Caco-2 (cell line): ENCODE measurements around the gene MX1. TPM values are rescaled to one million over a fixed set of nuclear protein-coding genes. Genes with fewer than 3 reads are reported as not detected.

Experiments used
- BruUV-seq: library from RNA; stranded (reverse); fragments of 400-500 nt; replicated peaks from 2 replicates; lab custom pipeline; 2021; lab: Mats Ljungman, UMichigan
- CTCF ChIA-PET: fragments of 300-600 bp; sonication (Branson Sonifier 250); formaldehyde crosslinking; loops from one replicate; lab custom pipeline; 2022; ENCODE audit warnings: antibody characterized with exemption; lab: Charles Lee
- POLR2A ChIA-PET: fragments of 300-600 bp; sonication (Branson Sonifier 250); formaldehyde crosslinking; loops from one replicate; lab custom pipeline; 2022; ENCODE audit warnings: antibody characterized with exemption; lab: Charles Lee
- DNase-seq, 2 experiments: peaks; one replicate each; pipeline versions ENCODE4 v3.0.0 to v3.0.0-alpha.2; 2020 to 2022
- H3K27me3 ChIP-seq: replicated peaks from 2 replicates; pipeline ENCODE4 v1.6.0; 2011; ENCODE audit warnings: low read length; ENCODE audit not compliant: control insufficient read depth, insufficient read depth
- H3K36me3 ChIP-seq: 2 replicates; pipeline ENCODE4 v1.5.1; 2011; ENCODE audit warnings: low read length; ENCODE audit not compliant: control insufficient read depth, insufficient read depth
- H3K4me1 ChIP-seq: fragments of 250-450 bp; sonication (Bioruptor Pico); 2 replicates; pipeline ENCODE4 v1.5.1; 2020; ENCODE audit warnings: mild to moderate bottlenecking
- H3K4me3 ChIP-seq: 2 replicates; pipeline ENCODE4 v1.5.1; 2011; ENCODE audit warnings: low read depth, mild to moderate bottlenecking, control low read depth, low read length
- H3K9me3 ChIP-seq: fragments of 250-450 bp; sonication (Bioruptor Pico); 2 replicates; pipeline ENCODE4 v1.5.1; 2020; ENCODE audit warnings: mild to moderate bottlenecking, moderate library complexity
- H3K27ac Mint-ChIP-seq: one replicate; pipeline ENCODE4 v1.8.0; 2022; ENCODE audit warnings: mixed read lengths; ENCODE audit not compliant: unreplicated experiment
- H3K27me3 Mint-ChIP-seq: one replicate; pipeline ENCODE4 v1.8.0; 2022; ENCODE audit warnings: mixed read lengths; ENCODE audit not compliant: insufficient read depth, unreplicated experiment
- H3K36me3 Mint-ChIP-seq: one replicate; pipeline ENCODE4 v1.8.0; 2022; ENCODE audit warnings: mild to moderate bottlenecking, mixed read lengths; ENCODE audit not compliant: insufficient read depth, unreplicated experiment
- H3K4me1 Mint-ChIP-seq: one replicate; pipeline ENCODE4 v1.8.0; 2022; ENCODE audit warnings: low read depth, mixed read lengths; ENCODE audit not compliant: unreplicated experiment
- H3K4me3 Mint-ChIP-seq: one replicate; pipeline ENCODE4 v1.8.0; 2022; ENCODE audit warnings: mild to moderate bottlenecking, moderate library complexity, mixed read lengths; ENCODE audit not compliant: unreplicated experiment
- H3K9me3 Mint-ChIP-seq: one replicate; pipeline ENCODE4 v1.8.0; 2022; ENCODE audit warnings: mixed read lengths; ENCODE audit not compliant: unreplicated experiment
- CTCF ChIP-seq, 2 experiments: fragments of 200-600 bp in 1 of 2; IDR thresholded peaks; 1 replicate in 1 of 2; 2 replicates in 1 of 2; pipeline versions ENCODE4 v1.5.1 to v1.8.0; 2011 to 2022; ENCODE audit warnings: antibody characterized with exemption in 1 of 2, control low read depth in 1 of 2, inconsistent platforms in 1 of 2, low read depth in 1 of 2, low read length in 1 of 2, mild to moderate bottlenecking in 1 of 2, moderate library complexity in 1 of 2; ENCODE audit not compliant: insufficient read depth in 1 of 2, severe bottlenecking in 1 of 2, unreplicated experiment in 1 of 2
- intact Hi-C: fragments of 100-400 bp; cut with micrococcal nuclease; formaldehyde crosslinking; loops from one replicate; pipeline ENCODE4 v1.10.0; 2022; ENCODE audit not compliant: unreplicated experiment
- total RNA-seq: library from RNA; stranded (reverse); gene quantifications from 2 replicates; pipeline ENCODE4 v1.2.3, GENCODE V29; 2022

MX1 gene
- total RNA-seq, 1 experiment from 2014 or later, result 18.9 TPM

GRCh38 chr21:41479686-41480085, 53.6 kb downstream of the MX1 start:
- TF ChIP-seq CTCF (IDR thresholded peaks at IDR 0.05; ENCODE audit: insufficient read depth in 1 of 2, low read depth in 1 of 2, low read length in 1 of 2, severe bottlenecking in 1 of 2, unreplicated experiment in 1 of 2), result no peak
- no peak for DNase-seq
- POLR2A ChIA-PET, result no interaction called here
- Histone ChIP-seq H3K4me1 (peaks cover 34% of the 10 kb centered on the region), H3K36me3 (0 out of 2 replicates have a peak, but pooled peaks cover 3% of the 10 kb centered on the region), H3K27me3 (no peaks in the 10 kb centered on the region), H3K4me3 (no peak overlapping the region), H3K9me3 (no peaks in the 10 kb centered on the region)
- CTCF ChIA-PET, result no interaction called here
- Mint-ChIP-seq H3K27me3 (no peaks in the 10 kb centered on the region), H3K4me1 (peaks cover 28% of the 10 kb centered on the region), H3K36me3 (peaks cover 59% of the 10 kb centered on the region), H3K4me3 (no peak overlapping the region), H3K9me3 (no peaks in the 10 kb centered on the region), H3K27ac (no peak overlapping the region)
- BruUV-seq, result no TSS peak
- intact Hi-C loops, result no loop called here

- no peak for TF ChIP-seq CTCF (IDR thresholded peaks at IDR 0.05; ENCODE audit: insufficient read depth in 1 of 2, low read depth in 1 of 2, low read length in 1 of 2, severe bottlenecking in 1 of 2, unreplicated experiment in 1 of 2)
- intact Hi-C loops, result no loop called here
- H3K27ac Mint-ChIP-seq, result no peak overlapping the region
- peaks cover 64% of the 10 kb centered on the region for H3K36me3 Mint-ChIP-seq
- no peak for DNase-seq
- H3K4me3 ChIP-seq, result no peak overlapping the region
- H3K27me3 Mint-ChIP-seq, result no peaks in the 10 kb centered on the region
- 0 out of 2 replicates have a peak, but pooled peaks cover 3% of the 10 kb centered on the region for H3K36me3 ChIP-seq
- no peak overlapping the region for H3K4me3 Mint-ChIP-seq
- no peaks in the 10 kb centered on the region for H3K27me3 ChIP-seq
- POLR2A ChIA-PET, result no interaction called here
- H3K4me1 ChIP-seq, result peaks cover 34% of the 10 kb centered on the region
- no peaks in the 10 kb centered on the region for H3K9me3 ChIP-seq
- peaks cover 28% of the 10 kb centered on the region for H3K4me1 Mint-ChIP-seq
- H3K9me3 Mint-ChIP-seq, result no peaks in the 10 kb centered on the region
- BruUV-seq, result no TSS peak
- CTCF ChIA-PET, result no interaction called here
Measured at GRCh38 chr21:41480086-41480690, 54.1 kb downstream of the MX1 start.

- Histone ChIP-seq H3K27me3 (no peaks in the 10 kb centered on the region), H3K4me1 (peaks cover 34% of the 10 kb centered on the region), H3K36me3 (0 out of 2 replicates have a peak, but pooled peaks cover 3% of the 10 kb centered on the region), H3K4me3 (no peak overlapping the region), H3K9me3 (no peaks in the 10 kb centered on the region)
- H3K4me3 Mint-ChIP-seq, result no peak overlapping the region
- H3K27ac Mint-ChIP-seq, result no peak overlapping the region
- ChIA-PET CTCF (no interaction called here), POLR2A (interaction anchor here (0.6 kb wide), 1 partner anchor 262 kb away, joined by 4 read pairs; no protein-coding TSS in a partner anchor)
- no peaks in the 10 kb centered on the region for H3K27me3 Mint-ChIP-seq
- H3K4me1 Mint-ChIP-seq, result peaks cover 28% of the 10 kb centered on the region
- no peak for TF ChIP-seq CTCF (IDR thresholded peaks at IDR 0.05; ENCODE audit: insufficient read depth in 1 of 2, low read depth in 1 of 2, low read length in 1 of 2, severe bottlenecking in 1 of 2, unreplicated experiment in 1 of 2)
- no peak for DNase-seq
- no peaks in the 10 kb centered on the region for H3K9me3 Mint-ChIP-seq
- peaks cover 68% of the 10 kb centered on the region for H3K36me3 Mint-ChIP-seq
- no TSS peak for BruUV-seq
- intact Hi-C loops, result no loop called here
Measured at GRCh38 chr21:41481191-41481590, 55.2 kb downstream of the MX1 start.
